DND-41 (cell line): ENCODE measurements around the gene GNB5.

Experiments
- ATAC-seq: fragments of 200-7000 bp; cut with Tn5 transposase; 3 replicates; pipeline ENCODE4 v1.9.1; 2021; ENCODE audit warnings: low read depth; ENCODE audit not compliant: insufficient read depth
- DNase-seq: peaks from one replicate; pipeline ENCODE4 v3.0.0-alpha.2; 2020
- H2AFZ ChIP-seq: 2 replicates; pipeline ENCODE4 v1.6.0; 2012; ENCODE audit warnings: low read depth, low read length
- H3K27ac ChIP-seq: 2 replicates; pipeline ENCODE4 v1.5.1; 2012; ENCODE audit warnings: low read length, inconsistent platforms
- H3K27me3 ChIP-seq: fragments of 200-600 bp; sonication (generic); 2 replicates; pipeline ENCODE4 v1.6.0; 2012; ENCODE audit warnings: low read length, mild to moderate bottlenecking, inconsistent platforms; ENCODE audit not compliant: insufficient read depth, poor library complexity
- H3K36me3 ChIP-seq: 2 replicates; pipeline ENCODE4 v1.5.1; 2012; ENCODE audit warnings: low read length, inconsistent platforms; ENCODE audit not compliant: insufficient read depth
- H3K4me1 ChIP-seq: 2 replicates; pipeline ENCODE4 v1.5.1; 2012; ENCODE audit warnings: mild to moderate bottlenecking, low read length; ENCODE audit not compliant: insufficient read depth
- H3K4me2 ChIP-seq: 2 replicates; pipeline ENCODE4 v1.6.0; 2012; ENCODE audit warnings: mild to moderate bottlenecking, moderate library complexity, low read length, inconsistent platforms; ENCODE audit not compliant: insufficient read depth
- H3K4me3 ChIP-seq, 2 experiments: fragments of 200-600 bp in 1 of 2; shearing (Covaris generic) in 1 of 2; 2 replicates each; pipeline ENCODE4 v1.5.1; 2012 to 2016; ENCODE audit warnings: inconsistent platforms in 2 of 2, low read length in 2 of 2, mild to moderate bottlenecking in 2 of 2, low read depth in 1 of 2, moderate library complexity in 1 of 2
- H3K79me2 ChIP-seq: 2 replicates; pipeline ENCODE4 v1.6.0; 2012; ENCODE audit warnings: low read length, inconsistent platforms; ENCODE audit not compliant: insufficient read depth
- H3K9ac ChIP-seq: 2 replicates; pipeline ENCODE4 v1.6.0; 2012; ENCODE audit warnings: low read depth, mild to moderate bottlenecking, inconsistent platforms, low read length, moderate library complexity
- H3K9me3 ChIP-seq: 2 replicates; pipeline ENCODE4 v1.5.1; 2012; ENCODE audit warnings: low read length, moderate library complexity, mild to moderate bottlenecking, inconsistent platforms; ENCODE audit not compliant: insufficient read depth, severe bottlenecking
- H4K20me1 ChIP-seq: 2 replicates; pipeline ENCODE4 v1.6.0; 2012; ENCODE audit warnings: low read length; ENCODE audit not compliant: insufficient read depth
- CTCF ChIP-seq: IDR thresholded peaks from 2 replicates; pipeline ENCODE4 v1.5.1; 2012; ENCODE audit warnings: borderline replicate concordance, low read length, moderate library complexity, mild to moderate bottlenecking; ENCODE audit not compliant: poor library complexity, severe bottlenecking; ENCODE audit errors: extremely low read depth
- EZH2 ChIP-seq: IDR thresholded peaks from 3 replicates; pipeline ENCODE4 v1.6.1; 2012; ENCODE audit warnings: borderline replicate concordance, low read depth, mild to moderate bottlenecking, moderate library complexity, low read length, inconsistent platforms; ENCODE audit not compliant: severe bottlenecking

Gene GNB5

GRCh38 chr15:52105846-52106245 is 85.3 kb downstream of the GNB5 start:
- Histone ChIP-seq H3K36me3 (no peaks in the 10 kb centered on the region), H3K27me3 (no peaks in the 10 kb centered on the region), H3K4me2 (no peak overlapping the region), H4K20me1 (no peaks in the 10 kb centered on the region), H3K4me1 (no peaks in the 10 kb centered on the region), H3K9me3 (no peaks in the 10 kb centered on the region), H3K4me3 (no peak overlapping the region), H3K9ac (no peak overlapping the region), H3K27ac (no peak overlapping the region), H2AFZ (no peak overlapping the region), H3K79me2 (no peaks in the 10 kb centered on the region)
- DNase-seq, result no peak
- ATAC-seq, result no peak
- TF ChIP-seq CTCF (no peak), EZH2 (no peak)

DNA sequence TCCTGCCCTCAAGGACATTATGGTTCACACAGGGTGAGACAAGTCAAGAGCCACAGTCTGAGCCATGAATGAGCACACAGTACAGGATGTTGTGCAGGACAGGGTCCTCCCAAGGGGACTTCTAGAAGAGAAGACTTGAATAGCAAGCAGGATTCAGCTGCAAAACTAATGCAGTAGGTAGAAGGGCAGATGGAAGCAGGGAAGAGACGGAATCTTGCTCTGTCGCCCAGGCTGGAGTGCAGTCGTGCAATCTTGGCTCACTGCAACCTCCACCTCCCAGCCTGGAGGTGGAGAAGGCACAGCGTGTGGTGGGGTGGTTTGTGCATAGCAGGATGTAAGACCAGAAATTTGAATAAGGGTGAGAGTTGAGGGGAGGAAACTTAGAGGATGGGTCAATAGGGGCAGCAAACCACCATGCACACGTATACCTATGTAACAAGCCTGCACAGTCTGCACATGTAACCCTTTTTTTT is 86.6 kb downstream of the GNB5 start:
- ATAC-seq (no peak), DNase-seq (no peak)
- Histone ChIP-seq H4K20me1 (no peaks in the 10 kb centered on the region), H3K4me1 (no peaks in the 10 kb centered on the region), H3K9me3 (no peaks in the 10 kb centered on the region), H3K9ac (no peak overlapping the region), H3K27ac (no peak overlapping the region), H2AFZ (no peak overlapping the region), H3K27me3 (no peaks in the 10 kb centered on the region), H3K4me2 (no peak overlapping the region), H3K36me3 (no peaks in the 10 kb centered on the region), H3K4me3 (no peak overlapping the region), H3K79me2 (no peaks in the 10 kb centered on the region)
- TF ChIP-seq EZH2 (no peak), CTCF (no peak)

GRCh38 chr15:52103217-52104207 is 87.7 kb downstream of the GNB5 start:
- ATAC-seq (no peak), DNase-seq (no peak)
- H3K27ac ChIP-seq, result no peak overlapping the region
- no peak overlapping the region for H2AFZ ChIP-seq
- H3K9ac ChIP-seq, result no peak overlapping the region
- no peaks in the 10 kb centered on the region for H3K9me3 ChIP-seq
- H3K4me2 ChIP-seq, result no peak overlapping the region
- no peaks in the 10 kb centered on the region for H3K4me1 ChIP-seq
- H3K4me3 ChIP-seq, result no peak overlapping the region
- H3K79me2 ChIP-seq, result no peaks in the 10 kb centered on the region
- no peaks in the 10 kb centered on the region for H3K27me3 ChIP-seq
- no peaks in the 10 kb centered on the region for H3K36me3 ChIP-seq
- no peaks in the 10 kb centered on the region for H4K20me1 ChIP-seq
- TF ChIP-seq EZH2 (no peak), CTCF (no peak)
